DOHH2 (cell line): ENCODE measurements around the gene TOGARAM2.

Experiments
- EZH2phosphoT487 ChIP-seq: fragments of 200-600 bp; sonication (generic); IDR thresholded peaks from 2 replicates; pipeline ENCODE4 v1.6.1; 2017; ENCODE audit warnings: borderline replicate concordance, mild to moderate bottlenecking, antibody characterized with exemption, low read length, moderate library complexity, mixed read lengths
- TF ChIP-seq, protein P1 (sequence below): fragments of 200-600 bp; sonication (generic); IDR thresholded peaks from one replicate; pipeline ENCODE4 v1.5.1; 2014; ENCODE audit warnings: antibody characterized with exemption, mild to moderate bottlenecking, low read depth, low read length; ENCODE audit not compliant: poor library complexity, severe bottlenecking

DNA sequence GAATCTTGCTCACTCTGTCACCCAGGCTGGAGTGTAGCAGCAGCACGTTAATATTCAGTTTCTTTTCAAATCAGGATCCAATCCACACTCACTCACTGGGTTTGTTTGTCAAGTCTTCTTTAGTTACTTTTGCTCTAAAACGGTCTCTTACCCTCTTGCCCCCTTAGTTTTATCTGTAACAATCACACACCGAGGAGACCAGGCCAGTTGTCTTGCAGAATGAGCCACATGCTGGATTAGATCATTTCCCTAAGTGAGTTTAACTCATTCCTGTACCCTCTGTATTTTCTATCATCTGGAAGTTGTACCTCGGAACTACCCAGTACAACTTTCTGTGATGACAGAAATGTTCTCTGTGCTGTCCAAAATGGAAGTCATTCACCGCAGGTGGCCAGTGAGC lies 20.7 kb upstream of the TOGARAM2 start:
- TF ChIP-seq, protein P1, sequence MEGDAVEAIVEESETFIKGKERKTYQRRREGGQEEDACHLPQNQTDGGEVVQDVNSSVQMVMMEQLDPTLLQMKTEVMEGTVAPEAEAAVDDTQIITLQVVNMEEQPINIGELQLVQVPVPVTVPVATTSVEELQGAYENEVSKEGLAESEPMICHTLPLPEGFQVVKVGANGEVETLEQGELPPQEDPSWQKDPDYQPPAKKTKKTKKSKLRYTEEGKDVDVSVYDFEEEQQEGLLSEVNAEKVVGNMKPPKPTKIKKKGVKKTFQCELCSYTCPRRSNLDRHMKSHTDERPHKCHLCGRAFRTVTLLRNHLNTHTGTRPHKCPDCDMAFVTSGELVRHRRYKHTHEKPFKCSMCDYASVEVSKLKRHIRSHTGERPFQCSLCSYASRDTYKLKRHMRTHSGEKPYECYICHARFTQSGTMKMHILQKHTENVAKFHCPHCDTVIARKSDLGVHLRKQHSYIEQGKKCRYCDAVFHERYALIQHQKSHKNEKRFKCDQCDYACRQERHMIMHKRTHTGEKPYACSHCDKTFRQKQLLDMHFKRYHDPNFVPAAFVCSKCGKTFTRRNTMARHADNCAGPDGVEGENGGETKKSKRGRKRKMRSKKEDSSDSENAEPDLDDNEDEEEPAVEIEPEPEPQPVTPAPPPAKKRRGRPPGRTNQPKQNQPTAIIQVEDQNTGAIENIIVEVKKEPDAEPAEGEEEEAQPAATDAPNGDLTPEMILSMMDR, result no peak
- TF ChIP-seq EZH2phosphoT487, result no peak
